NCI-H2171 (cell line): ENCODE data around the gene WWC1.

ENCODE experiments used
- DNase-seq: peaks from one replicate; lab custom pipeline; 2025; lab: John Stamatoyannopoulos, UW

The WWC1 gene

GRCh38 chr5:168291342-168291963, at the start of gene WWC1:
TSS of gene WWC1 (plus strand) at chr5:168291645. CDS start at chr5:168292153, 508 bp downstream.
- DNase-seq, result peak; percentile 67

DNA sequence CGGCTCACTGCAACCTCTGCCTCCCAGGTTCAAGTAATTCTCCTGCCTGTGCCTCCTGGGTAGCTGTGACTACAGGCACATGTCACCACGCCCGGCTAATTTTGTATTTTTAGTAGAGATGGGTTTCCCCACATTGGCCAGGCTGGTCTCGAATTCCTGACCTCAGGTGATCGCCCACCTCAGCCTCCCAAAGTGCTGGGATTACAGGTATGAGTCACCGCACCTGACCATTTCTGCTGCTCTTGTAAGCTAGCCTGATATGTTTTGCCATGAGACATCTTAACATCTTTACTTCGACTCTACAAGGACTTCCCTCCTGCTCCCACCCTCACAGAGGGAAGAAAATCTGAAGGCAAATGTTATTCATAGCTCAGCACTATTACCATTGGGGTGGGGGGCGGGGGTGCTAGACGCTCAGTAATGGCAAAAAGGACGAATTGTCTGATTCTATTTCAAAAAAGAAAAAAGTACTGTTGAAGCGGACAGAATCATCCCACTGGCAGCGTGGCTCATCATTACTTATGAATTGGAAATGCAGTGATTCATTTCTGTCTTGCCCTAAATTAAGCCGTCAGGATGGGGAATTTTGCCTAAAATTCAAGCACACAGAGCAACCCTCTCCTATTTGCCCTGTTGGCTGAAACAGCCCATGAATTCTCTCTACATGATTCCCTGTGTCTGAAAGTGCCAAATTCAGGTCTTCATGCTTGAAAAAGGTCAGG, 46.4 kb upstream of the WWC1 start:
- no peak for DNase-seq

- no peak for DNase-seq
Observed at GRCh38 chr5:168249923-168250322, 41.5 kb upstream of the WWC1 start.

GRCh38 chr5:168251259-168251658, 40.2 kb upstream of the WWC1 start:
- DNase-seq, result no peak

DNA sequence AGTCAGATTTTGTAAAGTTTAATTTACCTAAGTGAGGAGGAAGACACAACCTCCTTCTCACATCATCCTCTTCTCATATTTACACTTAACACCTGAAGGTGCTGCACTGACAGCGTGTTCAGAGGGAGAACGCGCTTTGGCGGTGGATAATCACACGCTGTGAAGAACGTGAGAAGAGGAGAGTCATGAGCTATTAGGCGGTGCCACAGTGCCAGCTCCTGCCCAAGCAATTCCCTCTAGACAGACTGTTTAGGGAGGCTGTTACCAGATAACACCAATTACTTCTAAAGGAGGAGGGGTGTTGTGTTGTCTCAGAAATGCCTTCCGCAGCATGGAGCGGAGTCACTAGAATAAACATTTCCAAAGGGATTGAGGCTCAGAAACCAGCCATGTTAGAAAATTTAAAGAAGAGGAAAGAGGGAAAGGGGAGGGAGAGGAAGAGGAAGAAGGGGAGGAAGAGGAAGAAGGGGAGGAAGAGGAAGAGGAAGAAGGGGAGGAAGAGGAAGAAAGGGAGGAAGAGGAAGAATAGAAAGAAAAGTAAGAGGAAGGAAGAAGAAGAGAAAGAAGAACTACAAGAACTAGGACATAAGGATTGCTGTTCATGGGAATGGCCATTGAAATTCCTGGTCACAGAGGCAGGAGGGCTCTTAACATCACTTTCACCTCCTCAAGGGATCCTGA, 37.3 kb upstream of the WWC1 start:
- no peak for DNase-seq

- DNase-seq, result no peak
Observed at GRCh38 chr5:168260353-168261226, 30.9 kb upstream of the WWC1 start.

DNA sequence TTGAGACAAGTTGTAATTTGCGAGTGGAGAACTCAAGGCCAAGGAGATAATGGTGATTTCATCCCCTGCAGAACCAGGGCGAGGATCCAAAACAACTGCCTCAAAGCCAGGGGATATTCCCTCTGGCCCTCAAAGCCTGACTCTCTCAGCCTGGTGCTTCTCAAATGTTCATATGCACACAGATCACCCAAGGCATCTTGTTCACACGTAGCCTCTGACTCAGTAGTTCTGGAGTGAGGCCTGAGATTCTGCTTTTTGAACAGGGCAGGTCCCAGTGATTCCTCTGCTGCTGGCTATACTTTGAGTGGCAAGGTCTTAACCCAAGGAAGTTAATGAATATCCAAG, 30.2 kb upstream of the WWC1 start:
- no peak for DNase-seq

DNA sequence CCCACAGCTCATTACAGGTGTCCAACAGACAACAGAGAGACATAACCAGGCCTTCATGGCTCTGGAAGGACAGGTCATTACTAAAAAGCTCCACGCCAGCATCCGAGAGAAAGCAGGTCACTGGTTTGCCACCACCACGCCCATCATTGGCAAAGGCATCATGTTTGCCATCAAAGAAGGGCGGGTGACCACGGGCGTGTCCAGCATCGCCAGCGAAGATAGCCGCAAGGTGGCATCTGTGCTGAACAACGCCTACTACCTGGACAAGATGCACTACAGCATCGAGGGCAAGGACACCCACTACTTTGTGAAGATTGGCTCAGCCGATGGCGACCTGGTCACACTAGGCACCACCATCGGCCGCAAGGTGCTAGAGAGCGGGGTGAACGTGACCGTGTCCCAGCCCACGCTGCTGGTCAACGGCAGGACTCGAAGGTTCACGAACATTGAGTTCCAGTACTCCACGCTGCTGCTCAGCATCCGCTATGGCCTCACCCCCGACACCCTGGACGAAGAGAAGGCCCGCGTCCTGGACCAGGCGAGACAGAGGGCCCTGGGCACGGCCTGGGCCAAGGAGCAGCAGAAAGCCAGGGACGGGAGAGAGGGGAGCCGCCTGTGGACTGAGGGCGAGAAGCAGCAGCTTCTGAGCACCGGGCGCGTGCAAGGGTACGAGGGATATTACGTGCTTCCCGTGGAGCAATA, 29.3 kb upstream of the WWC1 start:
- no peak for DNase-seq

- DNase-seq, result no peak
Observed at GRCh38 chr5:168263121-168263520, 28.3 kb upstream of the WWC1 start.

DNA sequence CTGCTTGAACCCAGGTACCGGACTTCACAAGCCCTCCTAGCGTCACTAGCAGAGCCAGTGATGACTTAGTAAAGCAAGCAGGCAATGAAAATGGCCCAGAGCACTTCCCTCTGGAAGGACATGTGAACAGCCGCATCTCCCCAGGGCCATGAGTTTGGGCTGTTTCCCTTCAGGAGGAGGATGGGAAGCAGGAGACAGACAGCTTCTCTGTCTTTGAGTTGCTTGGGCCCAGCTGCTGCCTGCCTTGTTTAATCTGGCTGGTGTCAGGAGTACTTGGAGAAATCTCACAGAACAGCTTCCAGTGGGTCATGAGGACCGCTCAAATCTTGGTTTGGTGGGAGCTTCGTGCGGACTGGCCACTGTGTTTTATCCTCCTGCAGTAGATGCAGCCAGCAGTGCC, 25.4 kb upstream of the WWC1 start:
- DNase-seq, result no peak

DNA sequence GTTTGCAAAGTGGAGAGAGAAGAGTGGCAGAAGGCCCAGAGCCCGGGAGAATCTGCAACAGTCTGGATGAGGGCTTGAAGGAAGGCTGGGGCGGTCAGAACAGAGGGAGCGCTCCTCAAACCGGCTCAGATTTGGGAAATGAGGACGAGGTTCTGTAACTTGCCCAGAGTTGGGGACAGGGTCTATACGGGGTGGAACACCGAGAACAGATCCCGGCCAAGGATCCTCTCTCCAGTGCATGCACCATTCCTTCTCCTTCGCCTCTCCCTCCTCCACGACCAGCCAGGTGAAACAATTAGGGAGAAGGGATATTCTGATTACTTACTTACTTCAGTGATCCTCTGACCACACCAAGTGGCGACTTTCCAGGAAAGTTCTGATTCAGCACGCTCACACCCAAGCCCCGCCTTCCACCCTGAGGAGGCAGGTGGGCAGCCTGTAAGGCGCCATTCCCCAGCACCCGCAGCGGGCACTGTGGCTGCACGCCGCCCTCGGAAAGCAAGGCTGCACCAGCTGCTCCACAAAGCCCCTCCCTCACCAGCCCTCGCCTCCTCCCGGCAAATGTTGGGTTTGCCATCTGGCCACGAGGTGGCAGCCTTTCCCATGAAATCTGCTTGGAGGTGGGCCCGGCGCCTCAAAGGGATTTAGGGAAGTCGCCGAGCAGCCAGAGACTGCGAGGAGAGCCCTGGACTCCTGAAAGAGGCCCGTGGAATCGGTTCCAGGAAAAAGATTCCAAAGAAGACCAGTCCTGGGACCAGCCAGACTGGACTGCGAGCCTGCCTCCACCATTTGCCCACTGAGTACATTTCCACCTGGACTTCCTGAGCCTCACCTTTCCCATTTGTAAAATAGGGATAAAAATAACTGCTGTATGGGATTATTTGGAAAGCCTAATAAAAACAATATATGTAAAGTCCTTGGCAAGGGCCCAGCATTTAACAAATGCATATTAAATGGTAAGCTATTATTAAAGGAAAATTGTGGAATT, 22.2 kb upstream of the WWC1 start:
- peak; percentile 76 for DNase-seq

DNA sequence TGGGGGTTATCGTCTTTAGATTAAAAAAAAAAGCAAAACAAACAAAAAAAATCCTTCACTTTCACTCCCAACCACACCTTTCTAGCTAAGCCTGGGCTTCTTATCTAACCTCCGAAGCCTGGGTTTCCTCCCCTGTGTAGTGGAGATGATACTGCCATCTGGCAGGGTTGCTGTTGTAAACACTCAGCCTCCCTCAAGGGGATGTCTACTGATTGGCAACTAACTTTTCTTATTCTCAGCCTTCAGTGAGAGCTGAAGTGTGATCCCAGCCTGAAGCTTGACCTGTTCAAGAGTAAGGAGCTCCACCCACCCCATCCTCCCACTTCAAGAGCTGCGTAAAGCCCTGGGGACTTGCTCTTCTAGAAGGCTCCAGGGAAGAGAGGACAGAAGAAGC, 21.5 kb upstream of the WWC1 start:
- peak; percentile 62 for DNase-seq

- no peak for DNase-seq
Observed at GRCh38 chr5:168270476-168270875, 21.0 kb upstream of the WWC1 start.

GRCh38 chr5:168273056-168273980, 18.1 kb upstream of the WWC1 start:
- peak; percentile 31 for DNase-seq

DNA sequence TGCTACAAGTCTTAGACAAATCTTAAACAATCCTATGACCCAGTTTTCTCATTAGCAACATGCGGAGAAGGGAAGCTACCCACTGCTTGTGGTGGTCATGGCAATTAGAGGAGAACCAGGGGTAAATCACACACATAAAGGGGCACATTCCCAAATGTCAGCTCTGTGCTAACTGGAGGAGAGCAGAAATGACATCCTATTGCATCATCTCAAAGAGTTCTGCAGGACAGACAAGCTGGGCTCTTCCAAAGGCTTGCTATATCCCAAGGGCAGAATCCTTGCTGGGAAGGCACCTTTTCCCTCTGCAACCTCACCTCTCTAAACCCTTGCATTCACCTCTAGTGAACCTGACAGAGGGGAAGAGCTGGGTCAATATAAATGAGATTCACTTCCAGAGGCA, 17.0 kb upstream of the WWC1 start:
- DNase-seq, result no peak

GRCh38 chr5:168275940-168276339, 15.5 kb upstream of the WWC1 start:
- no peak for DNase-seq

- no peak for DNase-seq
Observed at GRCh38 chr5:168282120-168282519, 9.3 kb upstream of the WWC1 start.

- DNase-seq, result no peak
Observed at GRCh38 chr5:168284809-168285208, 6.6 kb upstream of the WWC1 start.

GRCh38 chr5:168285696-168286095, 5.7 kb upstream of the WWC1 start:
- no peak for DNase-seq
